Right forelimb (tissue), 1 donor: Measurements from ENCODE around the gene LHX4.

ENCODE experiments used
- DNase-seq: peaks from one replicate; pipeline ENCODE4 v3.0.0-alpha.2; 2018

The LHX4 gene

GRCh38 chr1:180246579-180246978 is 16.5 kb downstream of the LHX4 start:
- no peak for DNase-seq

- no peak for DNase-seq
These were observed 17.0 kb downstream of the LHX4 start for GRCh38 chr1:180247061-180247460.

GRCh38 chr1:180247580-180247979 is 17.5 kb downstream of the LHX4 start:
- no peak for DNase-seq

- DNase-seq = no peak
These were observed 18.1 kb downstream of the LHX4 start for GRCh38 chr1:180248176-180248575.

GRCh38 chr1:180248731-180249681 is 18.9 kb downstream of the LHX4 start:
- peak; percentile 50 for DNase-seq

- DNase-seq = no peak
These were observed 19.8 kb downstream of the LHX4 start for GRCh38 chr1:180249725-180250498.

- no peak for DNase-seq
These were observed 20.4 kb downstream of the LHX4 start for GRCh38 chr1:180250499-180250770.

- no peak for DNase-seq
These were observed 20.9 kb downstream of the LHX4 start for GRCh38 chr1:180250883-180251509.

- DNase-seq = no peak
These were observed 21.7 kb downstream of the LHX4 start for GRCh38 chr1:180251526-180252305.

- DNase-seq = no peak
These were observed 22.8 kb downstream of the LHX4 start for GRCh38 chr1:180252638-180253536.

GRCh38 chr1:180253585-180254495 is 23.8 kb downstream of the LHX4 start:
- DNase-seq = no peak

- no peak for DNase-seq
These were observed 24.4 kb downstream of the LHX4 start for GRCh38 chr1:180254496-180254819.

GRCh38 chr1:180254854-180255253 is 24.8 kb downstream of the LHX4 start:
- no peak for DNase-seq

GRCh38 chr1:180255536-180256340 is 25.7 kb downstream of the LHX4 start:
- DNase-seq = no peak

- DNase-seq = no peak
These were observed 26.4 kb downstream of the LHX4 start for GRCh38 chr1:180256341-180257027.

GRCh38 chr1:180257028-180257386 is 26.9 kb downstream of the LHX4 start:
- DNase-seq = no peak

- no peak for DNase-seq
These were observed 27.4 kb downstream of the LHX4 start for GRCh38 chr1:180257486-180257885.

GRCh38 chr1:180258290-180258689 is 28.2 kb downstream of the LHX4 start:
- no peak for DNase-seq

- no peak for DNase-seq
These were observed 28.9 kb downstream of the LHX4 start for GRCh38 chr1:180258935-180259334.
